HFFc6 (cell line): ENCODE data around the gene ASB16. TPM values are rescaled to one million over a fixed set of nuclear protein-coding genes. Genes with fewer than 3 reads are reported as not detected.
A peak's percentile ranks its signal among the peaks of the same experiment; 100 is the strongest.

Source experiments
- DNase-seq: peaks from one replicate; pipeline ENCODE4 v3.0.0-alpha.2; 2018
- H3K27ac Mint-ChIP-seq: 2 replicates; pipeline ENCODE4 v1.8.0; 2020; ENCODE audit warnings: mild to moderate bottlenecking, mixed read lengths
- H3K27me3 Mint-ChIP-seq: 2 replicates; pipeline ENCODE4 v1.8.0; 2021; ENCODE audit warnings: mild to moderate bottlenecking, moderate library complexity, mixed read lengths; ENCODE audit not compliant: insufficient read depth
- H3K36me3 Mint-ChIP-seq: 2 replicates; pipeline ENCODE4 v1.8.0; 2021; ENCODE audit warnings: low read depth, mixed read lengths
- H3K4me1 Mint-ChIP-seq: 2 replicates; pipeline ENCODE4 v1.8.0; 2020; ENCODE audit warnings: low read depth, mixed read lengths
- H3K4me3 Mint-ChIP-seq: 2 replicates; pipeline ENCODE4 v1.8.0; 2020; ENCODE audit warnings: mild to moderate bottlenecking, moderate library complexity, mixed read lengths
- H3K9me3 Mint-ChIP-seq: 2 replicates; pipeline ENCODE4 v1.8.0; 2020; ENCODE audit warnings: mild to moderate bottlenecking, mixed read lengths
- total RNA-seq, 6 experiments: library from RNA; stranded (reverse); fragmentation: NEBNext Ultra II Directional; extraction: Animal tissue kit (Norgen Biotek cat#: 25700); gene quantifications; 2 replicates in 1 of 6; 3 replicates in 5 of 6; pipeline ENCODE4 v1.2.3, GENCODE V29; 2021
- TF ChIP-seq, protein P1 (sequence below): fragments of 200-600 bp; sonication (generic); IDR thresholded peaks from 2 replicates; pipeline ENCODE4 v1.5.0; 2021; ENCODE audit warnings: antibody characterized with exemption, mild to moderate bottlenecking

Gene ASB16
- total RNA-seq, 6 experiments from 2014 or later: 0.18 to 0.48 (median 0.29) TPM; not detected in 3

DNA sequence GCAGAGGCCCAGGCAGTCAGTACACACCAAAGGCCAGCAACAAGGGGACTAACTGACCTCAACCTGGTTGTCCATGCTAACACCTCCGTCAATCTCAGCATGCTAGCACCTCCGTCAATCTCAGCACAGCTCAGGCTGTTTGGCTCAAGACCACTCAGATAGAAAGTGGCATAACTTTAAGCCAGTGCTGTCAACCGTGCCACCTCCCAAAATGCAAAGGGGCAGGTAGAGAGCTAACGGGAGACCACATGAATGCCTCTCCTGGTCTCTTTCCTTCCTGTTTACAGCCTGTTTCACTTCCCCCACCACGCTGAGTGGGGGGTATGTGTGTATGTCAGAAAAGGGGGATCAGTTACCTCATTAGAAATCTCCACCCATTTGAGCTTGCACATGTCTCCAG is 45.7 kb downstream of the ASB16 start:
- TF ChIP-seq, protein P1, sequence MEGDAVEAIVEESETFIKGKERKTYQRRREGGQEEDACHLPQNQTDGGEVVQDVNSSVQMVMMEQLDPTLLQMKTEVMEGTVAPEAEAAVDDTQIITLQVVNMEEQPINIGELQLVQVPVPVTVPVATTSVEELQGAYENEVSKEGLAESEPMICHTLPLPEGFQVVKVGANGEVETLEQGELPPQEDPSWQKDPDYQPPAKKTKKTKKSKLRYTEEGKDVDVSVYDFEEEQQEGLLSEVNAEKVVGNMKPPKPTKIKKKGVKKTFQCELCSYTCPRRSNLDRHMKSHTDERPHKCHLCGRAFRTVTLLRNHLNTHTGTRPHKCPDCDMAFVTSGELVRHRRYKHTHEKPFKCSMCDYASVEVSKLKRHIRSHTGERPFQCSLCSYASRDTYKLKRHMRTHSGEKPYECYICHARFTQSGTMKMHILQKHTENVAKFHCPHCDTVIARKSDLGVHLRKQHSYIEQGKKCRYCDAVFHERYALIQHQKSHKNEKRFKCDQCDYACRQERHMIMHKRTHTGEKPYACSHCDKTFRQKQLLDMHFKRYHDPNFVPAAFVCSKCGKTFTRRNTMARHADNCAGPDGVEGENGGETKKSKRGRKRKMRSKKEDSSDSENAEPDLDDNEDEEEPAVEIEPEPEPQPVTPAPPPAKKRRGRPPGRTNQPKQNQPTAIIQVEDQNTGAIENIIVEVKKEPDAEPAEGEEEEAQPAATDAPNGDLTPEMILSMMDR: no peak
- H3K27me3 Mint-ChIP-seq: peaks cover 7% of the 10 kb centered on the region
- H3K4me3 Mint-ChIP-seq: no peak overlapping the region
- H3K4me1 Mint-ChIP-seq: peaks cover 16% of the 10 kb centered on the region
- H3K27ac Mint-ChIP-seq: no peak overlapping the region; the same call in 1 of the 2 replicates
- peaks cover 32% of the 10 kb centered on the region for H3K36me3 Mint-ChIP-seq
- DNase-seq: no peak
- H3K9me3 Mint-ChIP-seq: no peaks in the 10 kb centered on the region

DNA sequence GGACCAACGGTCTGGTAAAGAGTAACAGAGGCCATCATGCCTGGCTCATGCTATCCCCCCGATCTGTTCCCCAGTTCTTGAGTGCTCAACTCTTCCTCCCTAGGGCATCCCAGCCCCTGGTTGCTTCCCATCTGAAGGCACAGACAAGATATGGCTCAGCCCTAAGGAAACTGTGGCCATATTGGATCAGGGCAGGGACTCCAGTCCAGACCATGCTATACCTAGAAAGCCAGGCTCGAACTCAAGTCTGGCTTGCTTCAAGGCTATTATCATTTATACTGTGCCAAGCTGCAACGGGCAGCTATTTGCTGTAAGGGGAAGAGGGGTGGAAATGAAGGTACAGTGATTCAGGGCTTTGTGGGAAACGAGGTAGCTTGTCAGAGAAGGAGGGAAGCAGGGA is 46.2 kb downstream of the ASB16 start:
- Mint-ChIP-seq H3K36me3 (peaks cover 32% of the 10 kb centered on the region), H3K27ac (peak overlapping the region; percentile 27), H3K4me1 (peaks cover 19% of the 10 kb centered on the region), H3K9me3 (no peaks in the 10 kb centered on the region), H3K27me3 (peaks cover 7% of the 10 kb centered on the region), H3K4me3 (peak overlapping the region; percentile 81)
- TF ChIP-seq, protein P1: no peak
- DNase-seq: no peak

- peaks cover 9% of the 10 kb centered on the region for H3K27me3 Mint-ChIP-seq
- DNase-seq: no peak
- H3K36me3 Mint-ChIP-seq: peaks cover 32% of the 10 kb centered on the region
- no peaks in the 10 kb centered on the region for H3K9me3 Mint-ChIP-seq
- TF ChIP-seq, protein P1: no peak
- peak overlapping the region; percentile 41 for H3K27ac Mint-ChIP-seq
- peaks cover 30% of the 10 kb centered on the region for H3K4me1 Mint-ChIP-seq
- peak overlapping the region; percentile 81 for H3K4me3 Mint-ChIP-seq
Measured at GRCh38 chr17:44217738-44218343, 47.3 kb downstream of the ASB16 start.

GRCh38 chr17:44218344-44219107 is 48.0 kb downstream of the ASB16 start:
- H3K36me3 Mint-ChIP-seq: peaks cover 30% of the 10 kb centered on the region
- H3K4me1 Mint-ChIP-seq: peaks cover 37% of the 10 kb centered on the region
- peak; percentile 62 for DNase-seq
- H3K9me3 Mint-ChIP-seq: no peaks in the 10 kb centered on the region
- H3K27me3 Mint-ChIP-seq: peaks cover 5% of the 10 kb centered on the region
- peak overlapping the region; percentile 41 for H3K27ac Mint-ChIP-seq
- TF ChIP-seq, protein P1: peak; percentile 77
- peak overlapping the region; percentile 81 for H3K4me3 Mint-ChIP-seq

GRCh38 chr17:44219108-44219615 is 48.7 kb downstream of the ASB16 start:
- Mint-ChIP-seq H3K27ac (no peak overlapping the region), H3K27me3 (peaks cover 4% of the 10 kb centered on the region), H3K4me1 (peaks cover 42% of the 10 kb centered on the region), H3K36me3 (peaks cover 25% of the 10 kb centered on the region), H3K4me3 (no peak overlapping the region; the same call in 1 of the 2 replicates), H3K9me3 (no peaks in the 10 kb centered on the region)
- TF ChIP-seq, protein P1: peak; percentile 48
- DNase-seq: no peak
